ENCODE results near the gene VAV3.
"Not testable (repeated sequence)": the region's sequence is repeated elsewhere in the genome, so short reads cannot be mapped to it uniquely, and the experiment has no call there.

GRCh38 chr1:108004919-108005318 lies 39.9 kb upstream of the VAV3 start:
- TF ChIP-seq CTCF (IDR thresholded peaks at IDR 0.05; ENCODE audit: insufficient read depth, low read depth, low read length); EZH2 (IDR thresholded peaks at IDR 0.05; ENCODE audit: insufficient read depth, low read length): not testable (repeated sequence)

Measured in astrocyte (in vitro differentiated cells and primary cell).